Caco-2 (cell line): ENCODE data around the gene LBHD2. TPM values are rescaled to one million over a fixed set of nuclear protein-coding genes. Genes with fewer than 3 reads are reported as not detected.

Experiments
- BruUV-seq: library from RNA; stranded (reverse); fragments of 400-500 nt; replicated peaks from 2 replicates; lab custom pipeline; 2021; lab: Mats Ljungman, UMichigan
- CTCF ChIA-PET: fragments of 300-600 bp; sonication (Branson Sonifier 250); formaldehyde crosslinking; loops from one replicate; lab custom pipeline; 2022; ENCODE audit warnings: antibody characterized with exemption; lab: Charles Lee
- POLR2A ChIA-PET: fragments of 300-600 bp; sonication (Branson Sonifier 250); formaldehyde crosslinking; loops from one replicate; lab custom pipeline; 2022; ENCODE audit warnings: antibody characterized with exemption; lab: Charles Lee
- DNase-seq, 2 experiments: peaks; one replicate each; pipeline versions ENCODE4 v3.0.0 to v3.0.0-alpha.2; 2020 to 2022
- H3K27me3 ChIP-seq: replicated peaks from 2 replicates; pipeline ENCODE4 v1.6.0; 2011; ENCODE audit warnings: low read length; ENCODE audit not compliant: control insufficient read depth, insufficient read depth
- H3K36me3 ChIP-seq: 2 replicates; pipeline ENCODE4 v1.5.1; 2011; ENCODE audit warnings: low read length; ENCODE audit not compliant: control insufficient read depth, insufficient read depth
- H3K4me1 ChIP-seq: fragments of 250-450 bp; sonication (Bioruptor Pico); 2 replicates; pipeline ENCODE4 v1.5.1; 2020; ENCODE audit warnings: mild to moderate bottlenecking
- H3K4me3 ChIP-seq: 2 replicates; pipeline ENCODE4 v1.5.1; 2011; ENCODE audit warnings: low read depth, mild to moderate bottlenecking, control low read depth, low read length
- H3K9me3 ChIP-seq: fragments of 250-450 bp; sonication (Bioruptor Pico); 2 replicates; pipeline ENCODE4 v1.5.1; 2020; ENCODE audit warnings: mild to moderate bottlenecking, moderate library complexity
- H3K27ac Mint-ChIP-seq: one replicate; pipeline ENCODE4 v1.8.0; 2022; ENCODE audit warnings: mixed read lengths; ENCODE audit not compliant: unreplicated experiment
- H3K27me3 Mint-ChIP-seq: one replicate; pipeline ENCODE4 v1.8.0; 2022; ENCODE audit warnings: mixed read lengths; ENCODE audit not compliant: insufficient read depth, unreplicated experiment
- H3K36me3 Mint-ChIP-seq: one replicate; pipeline ENCODE4 v1.8.0; 2022; ENCODE audit warnings: mild to moderate bottlenecking, mixed read lengths; ENCODE audit not compliant: insufficient read depth, unreplicated experiment
- H3K4me1 Mint-ChIP-seq: one replicate; pipeline ENCODE4 v1.8.0; 2022; ENCODE audit warnings: low read depth, mixed read lengths; ENCODE audit not compliant: unreplicated experiment
- H3K4me3 Mint-ChIP-seq: one replicate; pipeline ENCODE4 v1.8.0; 2022; ENCODE audit warnings: mild to moderate bottlenecking, moderate library complexity, mixed read lengths; ENCODE audit not compliant: unreplicated experiment
- H3K9me3 Mint-ChIP-seq: one replicate; pipeline ENCODE4 v1.8.0; 2022; ENCODE audit warnings: mixed read lengths; ENCODE audit not compliant: unreplicated experiment
- intact Hi-C: fragments of 100-400 bp; cut with micrococcal nuclease; formaldehyde crosslinking; loops from one replicate; pipeline ENCODE4 v1.10.0; 2022; ENCODE audit not compliant: unreplicated experiment
- total RNA-seq: library from RNA; stranded (reverse); gene quantifications from 2 replicates; pipeline ENCODE4 v1.2.3, GENCODE V29; 2022
- TF ChIP-seq, protein P1 (sequence below), 2 experiments: fragments of 200-600 bp in 1 of 2; IDR thresholded peaks; 1 replicate in 1 of 2; 2 replicates in 1 of 2; pipeline versions ENCODE4 v1.5.1 to v1.8.0; 2011 to 2022; ENCODE audit warnings: antibody characterized with exemption in 1 of 2, control low read depth in 1 of 2, inconsistent platforms in 1 of 2, low read depth in 1 of 2, low read length in 1 of 2, mild to moderate bottlenecking in 1 of 2, moderate library complexity in 1 of 2; ENCODE audit not compliant: insufficient read depth in 1 of 2, severe bottlenecking in 1 of 2, unreplicated experiment in 1 of 2

LBHD2 gene
- total RNA-seq, 1 experiment from 2014 or later, result not detected

DNA sequence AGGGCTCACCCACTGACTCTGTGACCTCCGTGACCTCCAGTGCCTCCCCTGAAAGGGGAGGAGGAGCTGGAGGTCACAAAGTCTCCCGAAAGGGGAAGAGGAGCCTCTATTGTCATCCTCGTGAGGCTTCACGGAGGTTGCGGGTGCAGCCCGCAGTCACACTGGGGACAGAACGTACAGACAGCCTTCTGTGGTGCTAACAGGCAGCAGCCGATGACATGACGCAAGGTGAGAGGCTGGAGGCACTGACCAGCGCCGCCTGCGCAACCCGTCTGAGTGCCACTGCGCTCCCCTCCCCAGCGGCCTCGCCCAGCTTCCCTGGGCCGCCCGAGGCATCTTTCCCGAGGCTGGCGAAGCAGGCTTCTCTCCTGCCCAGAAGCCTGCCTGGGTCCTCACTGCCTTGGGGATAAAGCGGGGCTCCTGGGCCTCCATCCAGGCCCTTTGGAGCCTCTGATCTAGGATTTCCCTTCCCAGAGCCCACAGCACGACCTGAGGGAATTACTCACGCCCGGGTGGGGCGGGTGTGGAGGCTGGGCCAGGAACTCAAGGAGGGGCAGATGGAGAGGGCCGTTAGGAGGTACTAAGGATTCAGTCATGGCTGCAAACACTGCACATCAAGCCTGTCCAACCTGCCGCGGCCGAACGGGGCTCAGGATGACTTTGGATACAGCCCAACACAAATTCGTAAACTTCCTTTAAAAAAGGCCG lies 12.3 kb upstream of the LBHD2 start:
- POLR2A ChIA-PET, result no interaction called here
- H3K27ac Mint-ChIP-seq, result no peak overlapping the region
- peaks cover 8% of the 10 kb centered on the region for H3K4me1 ChIP-seq

DNA sequence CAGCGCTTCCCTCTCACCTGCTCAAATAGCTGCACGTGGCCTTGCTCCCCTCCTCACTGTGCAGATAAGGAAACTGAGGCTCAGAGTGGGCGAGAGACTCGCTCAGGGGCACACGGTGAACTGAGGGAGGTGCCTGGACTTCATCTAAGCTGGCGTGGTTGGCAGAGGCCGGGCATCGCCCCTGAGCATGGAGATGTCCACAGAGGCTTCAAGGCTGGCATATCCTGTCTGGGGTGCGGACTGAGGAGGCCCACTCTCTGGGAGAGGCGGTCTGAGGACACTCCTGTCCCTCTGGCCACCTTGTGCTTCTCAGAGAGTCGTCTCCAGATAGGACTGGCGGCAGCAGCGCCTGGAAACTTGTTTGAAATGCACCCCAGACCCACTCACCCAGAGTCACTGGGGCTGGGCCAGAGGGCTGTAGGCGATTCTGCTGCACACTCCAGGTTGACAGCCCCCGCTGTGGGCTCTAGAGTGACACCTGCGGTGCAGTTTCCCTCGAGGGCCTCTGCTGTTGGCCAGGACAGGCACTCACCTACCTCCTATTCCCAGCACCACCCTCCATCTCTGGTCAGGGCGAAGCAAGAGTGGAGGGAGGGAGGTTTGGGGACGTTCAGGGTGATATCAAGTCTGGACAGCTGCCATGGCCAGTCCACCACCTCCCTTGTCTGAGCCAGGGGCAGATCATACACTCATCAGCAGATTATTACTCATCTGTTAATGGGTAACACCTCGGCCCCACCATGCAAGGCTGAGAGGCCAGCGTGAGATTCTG lies 11.2 kb upstream of the LBHD2 start:
- no peak for DNase-seq
- H3K27ac Mint-ChIP-seq, result no peak overlapping the region
- TF ChIP-seq, protein P1, sequence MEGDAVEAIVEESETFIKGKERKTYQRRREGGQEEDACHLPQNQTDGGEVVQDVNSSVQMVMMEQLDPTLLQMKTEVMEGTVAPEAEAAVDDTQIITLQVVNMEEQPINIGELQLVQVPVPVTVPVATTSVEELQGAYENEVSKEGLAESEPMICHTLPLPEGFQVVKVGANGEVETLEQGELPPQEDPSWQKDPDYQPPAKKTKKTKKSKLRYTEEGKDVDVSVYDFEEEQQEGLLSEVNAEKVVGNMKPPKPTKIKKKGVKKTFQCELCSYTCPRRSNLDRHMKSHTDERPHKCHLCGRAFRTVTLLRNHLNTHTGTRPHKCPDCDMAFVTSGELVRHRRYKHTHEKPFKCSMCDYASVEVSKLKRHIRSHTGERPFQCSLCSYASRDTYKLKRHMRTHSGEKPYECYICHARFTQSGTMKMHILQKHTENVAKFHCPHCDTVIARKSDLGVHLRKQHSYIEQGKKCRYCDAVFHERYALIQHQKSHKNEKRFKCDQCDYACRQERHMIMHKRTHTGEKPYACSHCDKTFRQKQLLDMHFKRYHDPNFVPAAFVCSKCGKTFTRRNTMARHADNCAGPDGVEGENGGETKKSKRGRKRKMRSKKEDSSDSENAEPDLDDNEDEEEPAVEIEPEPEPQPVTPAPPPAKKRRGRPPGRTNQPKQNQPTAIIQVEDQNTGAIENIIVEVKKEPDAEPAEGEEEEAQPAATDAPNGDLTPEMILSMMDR (IDR thresholded peaks at IDR 0.05; ENCODE audit: insufficient read depth in 1 of 2, low read depth in 1 of 2, low read length in 1 of 2, severe bottlenecking in 1 of 2, unreplicated experiment in 1 of 2), result no peak
- BruUV-seq, result no TSS peak
- POLR2A ChIA-PET, result no interaction called here
- no peaks in the 10 kb centered on the region for H3K36me3 ChIP-seq
- no peak overlapping the region for H3K4me3 Mint-ChIP-seq
- no peaks in the 10 kb centered on the region for H3K36me3 Mint-ChIP-seq
- peaks cover 7% of the 10 kb centered on the region for H3K4me1 ChIP-seq
- no peaks in the 10 kb centered on the region for H3K27me3 Mint-ChIP-seq
- CTCF ChIA-PET, result interaction anchor here (0.5 kb wide), 1 partner anchor 378 kb away, joined by 3 read pairs; no protein-coding TSS in a partner anchor
- H3K4me3 ChIP-seq, result no peak overlapping the region
- intact Hi-C loops, result no loop called here
- peaks cover 1% of the 10 kb centered on the region for H3K4me1 Mint-ChIP-seq
- no peaks in the 10 kb centered on the region for H3K9me3 ChIP-seq
- no peaks in the 10 kb centered on the region for H3K27me3 ChIP-seq
- H3K9me3 Mint-ChIP-seq, result no peaks in the 10 kb centered on the region

More for the DNA sequence above, 12.3 kb upstream of the LBHD2 start:
- Histone ChIP-seq H3K36me3 (no peaks in the 10 kb centered on the region), H3K9me3 (no peaks in the 10 kb centered on the region), H3K27me3 (no peaks in the 10 kb centered on the region), H3K4me3 (no peak overlapping the region)
- Mint-ChIP-seq H3K4me1 (peaks cover 9% of the 10 kb centered on the region), H3K9me3 (no peaks in the 10 kb centered on the region), H3K27me3 (no peaks in the 10 kb centered on the region), H3K4me3 (no peak overlapping the region), H3K36me3 (no peaks in the 10 kb centered on the region)
- no TSS peak for BruUV-seq
- CTCF ChIA-PET, result no interaction called here
- DNase-seq, result no peak
- TF ChIP-seq, protein P1 (IDR thresholded peaks at IDR 0.05; ENCODE audit: insufficient read depth in 1 of 2, low read depth in 1 of 2, low read length in 1 of 2, severe bottlenecking in 1 of 2, unreplicated experiment in 1 of 2), result no peak
- intact Hi-C loops, result no loop called here

DNA sequence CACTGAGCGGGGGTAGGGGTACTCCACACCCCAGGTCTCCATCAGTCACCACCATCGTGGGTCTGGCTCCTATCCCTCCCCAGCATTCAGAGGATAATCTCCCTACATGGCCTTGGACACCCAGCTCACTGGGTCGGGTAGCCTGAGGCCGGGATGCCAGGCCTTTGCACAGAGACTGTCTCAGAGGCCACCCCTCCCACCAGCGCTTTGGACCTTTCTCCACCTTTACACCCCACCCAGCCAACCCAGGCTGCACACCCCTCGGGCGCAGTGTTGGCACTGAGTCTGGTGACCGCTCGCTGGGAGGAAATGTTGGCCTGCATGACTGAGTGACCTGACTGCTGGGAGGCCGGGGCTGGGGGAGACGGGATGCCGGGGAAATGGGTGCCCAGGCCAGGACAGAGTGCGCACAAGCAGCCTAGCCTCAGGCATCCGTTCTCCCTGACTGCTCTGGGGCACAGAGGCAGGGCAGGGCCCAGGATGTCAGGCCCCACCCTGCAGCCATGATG lies 10.6 kb upstream of the LBHD2 start:
- intact Hi-C loops, result no loop called here
- TF ChIP-seq, protein P1 (IDR thresholded peaks at IDR 0.05; ENCODE audit: insufficient read depth in 1 of 2, low read depth in 1 of 2, low read length in 1 of 2, severe bottlenecking in 1 of 2, unreplicated experiment in 1 of 2), result no peak
- Mint-ChIP-seq H3K4me3 (no peak overlapping the region), H3K36me3 (no peaks in the 10 kb centered on the region), H3K9me3 (no peaks in the 10 kb centered on the region), H3K27ac (no peak overlapping the region), H3K4me1 (no peaks in the 10 kb centered on the region), H3K27me3 (no peaks in the 10 kb centered on the region)
- peaks cover under 1% of the 10 kb centered on the region; the same call in 1 of the 2 replicates for H3K4me1 ChIP-seq
- no peak for DNase-seq
- no peaks in the 10 kb centered on the region for H3K36me3 ChIP-seq
- no peaks in the 10 kb centered on the region for H3K9me3 ChIP-seq
- CTCF ChIA-PET, result interaction anchor here (0.5 to 1.0 kb wide), 2 partner anchors 32 to 379 kb away, joined by 3 to 8 read pairs; no protein-coding TSS in a partner anchor
- no peaks in the 10 kb centered on the region for H3K27me3 ChIP-seq
- no peak overlapping the region for H3K4me3 ChIP-seq
- POLR2A ChIA-PET, result no interaction called here
- no TSS peak for BruUV-seq
